ENCODE measurements around the gene MAST3.

DNA sequence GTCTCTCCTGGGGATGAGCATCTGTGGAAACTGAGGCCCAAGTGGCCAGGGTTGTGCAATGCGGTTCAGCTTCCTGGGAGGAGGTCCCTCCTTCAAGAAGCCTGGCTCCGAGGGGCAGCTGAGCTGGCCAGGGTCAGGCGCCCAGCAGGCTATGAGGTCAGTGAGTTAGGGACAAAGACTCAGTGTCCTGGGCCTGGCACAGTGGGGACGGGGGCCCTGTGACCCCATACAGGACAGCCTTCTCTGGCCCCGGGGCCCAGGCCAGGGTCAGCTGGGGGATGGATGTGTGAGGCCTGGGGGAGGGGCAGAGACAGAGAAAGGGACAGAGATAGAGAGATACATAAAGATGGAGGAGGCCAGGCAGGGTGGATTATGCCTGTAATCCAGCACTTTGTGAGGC, 7.9 kb upstream of the MAST3 start:
- TF ChIP-seq, protein P1, sequence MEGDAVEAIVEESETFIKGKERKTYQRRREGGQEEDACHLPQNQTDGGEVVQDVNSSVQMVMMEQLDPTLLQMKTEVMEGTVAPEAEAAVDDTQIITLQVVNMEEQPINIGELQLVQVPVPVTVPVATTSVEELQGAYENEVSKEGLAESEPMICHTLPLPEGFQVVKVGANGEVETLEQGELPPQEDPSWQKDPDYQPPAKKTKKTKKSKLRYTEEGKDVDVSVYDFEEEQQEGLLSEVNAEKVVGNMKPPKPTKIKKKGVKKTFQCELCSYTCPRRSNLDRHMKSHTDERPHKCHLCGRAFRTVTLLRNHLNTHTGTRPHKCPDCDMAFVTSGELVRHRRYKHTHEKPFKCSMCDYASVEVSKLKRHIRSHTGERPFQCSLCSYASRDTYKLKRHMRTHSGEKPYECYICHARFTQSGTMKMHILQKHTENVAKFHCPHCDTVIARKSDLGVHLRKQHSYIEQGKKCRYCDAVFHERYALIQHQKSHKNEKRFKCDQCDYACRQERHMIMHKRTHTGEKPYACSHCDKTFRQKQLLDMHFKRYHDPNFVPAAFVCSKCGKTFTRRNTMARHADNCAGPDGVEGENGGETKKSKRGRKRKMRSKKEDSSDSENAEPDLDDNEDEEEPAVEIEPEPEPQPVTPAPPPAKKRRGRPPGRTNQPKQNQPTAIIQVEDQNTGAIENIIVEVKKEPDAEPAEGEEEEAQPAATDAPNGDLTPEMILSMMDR (IDR thresholded peaks at IDR 0.05; ENCODE audit: low read depth, low read length), result no peak
- no peak for TF ChIP-seq POLR2A (IDR thresholded peaks at IDR 0.05; ENCODE audit: extremely low read depth, insufficient read length)
- TF ChIP-seq, protein P2, sequence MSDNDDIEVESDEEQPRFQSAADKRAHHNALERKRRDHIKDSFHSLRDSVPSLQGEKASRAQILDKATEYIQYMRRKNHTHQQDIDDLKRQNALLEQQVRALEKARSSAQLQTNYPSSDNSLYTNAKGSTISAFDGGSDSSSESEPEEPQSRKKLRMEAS (IDR thresholded peaks at IDR 0.05; ENCODE audit: low read depth, low read length), result no peak
- TF ChIP-seq MYC (IDR thresholded peaks at IDR 0.05; ENCODE audit: low read depth, low read length), result no peak

Measured in NB4 (cell line).